Thoracic aorta (tissue), 2 donors: ENCODE measurements around the gene FNDC11. TPM values are rescaled to one million over a fixed set of nuclear protein-coding genes. Genes with fewer than 3 reads are reported as not detected.
"Not testable (repeated sequence)": the region's sequence is repeated elsewhere in the genome, so short reads cannot be mapped to it uniquely, and the experiment has no call there.

ENCODE experiments used
- ATAC-seq: fragments of 150-250 bp; one replicate; pipeline ENCODE4 v1.8.0; 2017; ENCODE audit warnings: low read depth; ENCODE audit not compliant: insufficient number of reproducible peaks, low FRiP score
- DNase-seq: peaks from one replicate; pipeline ENCODE4 v3.0.0-alpha.2; 2020; ENCODE audit warnings: low spot score
- H3K27ac ChIP-seq, 2 donors: fragments of 200-600 bp; sonication (generic); 1 replicate in 1 of 2; 2 replicates in 1 of 2; pipeline ENCODE4 v1.5.1; 2016; ENCODE audit warnings: mild to moderate bottlenecking in 2 of 2, moderate library complexity in 2 of 2
- H3K27me3 ChIP-seq: fragments of 200-600 bp; sonication (generic); replicated peaks from 2 replicates; pipeline ENCODE4 v1.6.0; 2016; ENCODE audit warnings: mild to moderate bottlenecking; ENCODE audit not compliant: insufficient read depth
- H3K36me3 ChIP-seq: fragments of 200-600 bp; sonication (generic); one replicate; pipeline ENCODE4 v1.5.1; 2016
- H3K4me1 ChIP-seq, 2 donors: fragments of 200-600 bp; sonication (generic); 1 replicate in 1 of 2; 2 replicates in 1 of 2; pipeline versions ENCODE4 v1.5.1 to v1.6.0; 2016; ENCODE audit warnings: low read depth in 2 of 2, mild to moderate bottlenecking in 1 of 2; ENCODE audit not compliant: control insufficient read depth in 1 of 2
- H3K4me3 ChIP-seq: fragments of 200-600 bp; sonication (generic); 2 replicates; pipeline ENCODE4 v1.5.1; 2016; ENCODE audit warnings: mild to moderate bottlenecking
- H3K9me3 ChIP-seq: fragments of 200-600 bp; sonication (generic); 2 replicates; pipeline ENCODE4 v1.5.1; 2016
- CTCF ChIP-seq: fragments of 200-600 bp; sonication (generic); IDR thresholded peaks from one replicate; pipeline ENCODE4 v1.5.1; 2019; ENCODE audit warnings: antibody characterized with exemption
- total RNA-seq, 2 donors: library from RNA; depleted of rRNA; stranded (reverse); fragments of >200 nt; gene quantifications; one replicate each; pipeline versions ENCODE4 v1.1.0 to v1.2.3, GENCODE V29; 2016

FNDC11 gene
- total RNA-seq, 2 donors from 2014 or later = 0.54 TPM; not detected in 1

GRCh38 chr20:63556873-63557478 lies 3.0 kb downstream of the FNDC11 start:
- no peak for TF ChIP-seq CTCF
- H3K27me3 ChIP-seq = no peaks in the 10 kb centered on the region
- H3K4me1 ChIP-seq = peaks cover 3 to 5% of the 10 kb centered on the region in 2 donors
- DNase-seq (no peak), ATAC-seq (no peak)
- no peak overlapping the region for H3K4me3 ChIP-seq
- H3K36me3 ChIP-seq = peaks cover 12% of the 10 kb centered on the region
- H3K9me3 ChIP-seq = no peaks in the 10 kb centered on the region
- H3K27ac ChIP-seq = no peak overlapping the region

- no peak overlapping the region for H3K27ac ChIP-seq
- no peak overlapping the region for H3K4me3 ChIP-seq
- TF ChIP-seq CTCF = no peak
- no peaks in the 10 kb centered on the region for H3K27me3 ChIP-seq
- no peaks in the 10 kb centered on the region for H3K9me3 ChIP-seq
- ATAC-seq (no peak), DNase-seq (no peak)
- peaks cover 3 to 5% of the 10 kb centered on the region in 2 donors for H3K4me1 ChIP-seq
- H3K36me3 ChIP-seq = peaks cover 17% of the 10 kb centered on the region
Measured at GRCh38 chr20:63557481-63557891, 3.5 kb downstream of the FNDC11 start.

GRCh38 chr20:63558804-63559484 lies 5.0 kb downstream of the FNDC11 start:
- Histone ChIP-seq H3K27me3 (no peaks in the 10 kb centered on the region), H3K9me3 (no peaks in the 10 kb centered on the region), H3K27ac (no peak overlapping the region), H3K4me3 (no peak overlapping the region), H3K36me3 (peaks cover 18% of the 10 kb centered on the region), H3K4me1 (peaks cover 0 to 2% of the 10 kb centered on the region in 2 donors)
- ATAC-seq = no peak
- no peak for TF ChIP-seq CTCF
- DNase-seq = no peak

- not testable (repeated sequence) for DNase-seq, H3K4me1 ChIP-seq, H3K27ac ChIP-seq, H3K27me3 ChIP-seq, ATAC-seq, H3K9me3 ChIP-seq, H3K4me3 ChIP-seq
- H3K36me3 ChIP-seq = peaks cover 18% of the 10 kb centered on the region
Measured at GRCh38 chr20:63559485-63560332, 5.8 kb downstream of the FNDC11 start.

GRCh38 chr20:63560333-63560805 lies 6.4 kb downstream of the FNDC11 start:
- ATAC-seq = no peak
- Histone ChIP-seq H3K4me1 (no peaks in the 10 kb centered on the region), H3K4me3 (no peak overlapping the region), H3K9me3 (no peaks in the 10 kb centered on the region), H3K36me3 (peaks cover 23% of the 10 kb centered on the region), H3K27ac (no peak overlapping the region), H3K27me3 (no peaks in the 10 kb centered on the region)
- DNase-seq = no peak
- TF ChIP-seq CTCF = no peak
